ENCODE measurements around the gene SYT2.

The SYT2 gene

GRCh38 chr1:202703191-202703590 is 7.1 kb downstream of the SYT2 start:
- DNase-seq = no peak

GRCh38 chr1:202702088-202702487 is 8.2 kb downstream of the SYT2 start:
- no peak for DNase-seq

- DNase-seq = no peak
These were observed 9.1 kb downstream of the SYT2 start for GRCh38 chr1:202701200-202701599.

- no peak for DNase-seq
These were observed 10.2 kb downstream of the SYT2 start for GRCh38 chr1:202700061-202700460.

GRCh38 chr1:202698276-202698675 is 12.0 kb downstream of the SYT2 start:
- no peak for DNase-seq

- DNase-seq = no peak
These were observed 13.2 kb downstream of the SYT2 start for GRCh38 chr1:202697038-202697437.

GRCh38 chr1:202694314-202694713 is 15.9 kb downstream of the SYT2 start:
- no peak for DNase-seq

- peak; percentile 30 for DNase-seq
These were observed 17.2 kb downstream of the SYT2 start for GRCh38 chr1:202692959-202693555.

GRCh38 chr1:202691816-202692215 is 18.4 kb downstream of the SYT2 start:
- DNase-seq = no peak

GRCh38 chr1:202689493-202690342 is 20.5 kb downstream of the SYT2 start:
- no peak for DNase-seq

GRCh38 chr1:202689082-202689481 is 21.2 kb downstream of the SYT2 start:
- no peak for DNase-seq

GRCh38 chr1:202688401-202688800 is 21.9 kb downstream of the SYT2 start:
- no peak for DNase-seq

GRCh38 chr1:202687798-202688197 is 22.5 kb downstream of the SYT2 start:
- DNase-seq = no peak

- no peak for DNase-seq
These were observed 22.9 kb downstream of the SYT2 start for GRCh38 chr1:202687370-202687769.

GRCh38 chr1:202685641-202686040 is 24.6 kb downstream of the SYT2 start:
- DNase-seq = no peak

- no peak for DNase-seq
These were observed 25.5 kb downstream of the SYT2 start for GRCh38 chr1:202684716-202685115.

- no peak for DNase-seq
These were observed 27.2 kb downstream of the SYT2 start for GRCh38 chr1:202683029-202683428.

- DNase-seq = no peak
These were observed 27.8 kb downstream of the SYT2 start for GRCh38 chr1:202682477-202682876.

GRCh38 chr1:202681736-202682420 is 28.4 kb downstream of the SYT2 start:
- DNase-seq = no peak

- DNase-seq = no peak
These were observed 29.5 kb downstream of the SYT2 start for GRCh38 chr1:202680586-202681352.

GRCh38 chr1:202679406-202680177 is 30.7 kb downstream of the SYT2 start:
- no peak for DNase-seq

- no peak for DNase-seq
These were observed 32.8 kb downstream of the SYT2 start for GRCh38 chr1:202677433-202677832.
